Activated T-helper 2 cell treated with anti-CD3 and anti-CD28 coated beads, Interferon-gamma antibody, Interleukin-2, Interleukin-4, amounts not matched to agents 10 μg/mL and 5 μg/mL and 100 μg/mL, durations not matched to agents 14 hours and 24 hours and 36 hours (primary cell): ENCODE measurements around the gene HDDC3. TPM values are rescaled to one million over a fixed set of nuclear protein-coding genes. Genes with fewer than 3 reads are reported as not detected.

ENCODE experiments used
- DNase-seq: peaks from one replicate; pipeline ENCODE4 v3.0.0; 2021; ENCODE audit warnings: low spot score
- H3K27ac Mint-ChIP-seq: one replicate; pipeline ENCODE4 v1.8.0; 2021; ENCODE audit warnings: mixed read lengths
- H3K27me3 Mint-ChIP-seq: one replicate; pipeline ENCODE4 v1.8.0; 2021; ENCODE audit warnings: low read depth, mixed read lengths
- H3K36me3 Mint-ChIP-seq: one replicate; pipeline ENCODE4 v1.8.0; 2021; ENCODE audit warnings: low read depth, mixed read lengths
- H3K4me1 Mint-ChIP-seq: one replicate; pipeline ENCODE4 v1.8.0; 2021; ENCODE audit warnings: low read depth, mixed read lengths
- H3K4me3 Mint-ChIP-seq: one replicate; pipeline ENCODE4 v1.8.0; 2021; ENCODE audit warnings: low read depth, mild to moderate bottlenecking, moderate library complexity, mixed read lengths
- H3K9me3 Mint-ChIP-seq: one replicate; pipeline ENCODE4 v1.8.0; 2021; ENCODE audit warnings: mixed read lengths
- intact Hi-C: fragments of 100-400 bp; cut with micrococcal nuclease; formaldehyde crosslinking; loops from one replicate; pipeline ENCODE4 v1.15.1; 2023
- total RNA-seq: library from RNA; stranded (reverse); gene quantifications from 2 replicates; pipeline ENCODE4 v1.2.3, GENCODE V29; 2022

HDDC3 gene
- total RNA-seq, 1 donor from 2014 or later = 43.0 TPM

- Mint-ChIP-seq H3K27ac (peak overlapping the region; percentile 66), H3K4me3 (no peak overlapping the region), H3K4me1 (peaks cover 30% of the 10 kb centered on the region), H3K36me3 (peaks cover 66% of the 10 kb centered on the region), H3K27me3 (no peaks in the 10 kb centered on the region), H3K9me3 (no peaks in the 10 kb centered on the region)
- DNase-seq = no peak
- intact Hi-C loops = loop anchor here (1.0 to 5.0 kb wide), 3 partner anchors 13 to 238 kb away; no protein-coding TSS in a partner anchor
Observed at GRCh38 chr15:90886291-90886614, 46.1 kb downstream of the HDDC3 start.

DNA sequence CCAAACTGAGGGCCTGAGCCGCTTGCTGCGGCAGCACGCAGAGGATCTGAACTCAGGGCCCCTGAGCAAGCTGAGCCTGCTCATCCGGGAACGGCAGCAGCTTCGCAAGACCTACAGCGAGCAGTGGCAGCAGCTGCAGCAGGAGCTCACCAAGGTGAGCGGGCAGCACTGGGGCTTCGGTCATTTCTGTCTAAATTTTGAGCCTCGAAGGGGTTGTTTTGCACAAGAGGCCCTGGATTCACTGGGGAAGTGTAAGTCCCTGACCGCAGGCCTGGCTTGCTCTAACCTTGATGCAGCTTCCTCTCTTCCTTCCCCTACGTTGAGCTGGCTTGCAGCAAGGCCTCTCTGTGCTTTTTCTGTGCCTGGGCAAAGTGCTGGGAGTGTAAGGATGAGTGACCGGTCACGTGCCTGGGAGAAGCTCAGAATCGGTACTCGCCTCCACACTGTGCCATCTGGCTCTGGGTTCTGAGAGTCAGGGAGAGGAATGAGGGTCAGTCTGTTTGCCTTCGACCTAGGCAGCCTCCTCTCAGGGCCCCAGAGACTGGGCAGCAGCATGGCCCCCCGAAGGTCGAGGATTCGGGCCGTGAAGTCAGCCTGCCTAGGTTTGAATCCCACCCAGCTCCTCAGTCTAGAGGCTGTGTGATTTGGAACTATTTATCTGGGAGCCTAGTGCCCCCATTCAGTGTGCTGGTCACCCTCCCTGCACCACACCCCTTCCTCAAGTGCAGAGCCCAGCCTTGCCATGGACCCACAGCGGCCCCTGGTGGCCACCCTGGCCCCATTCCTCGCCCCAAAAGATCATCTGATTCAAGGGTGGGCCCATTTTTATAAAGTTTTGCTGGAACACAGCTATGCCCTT, 46.7 kb downstream of the HDDC3 start:
- H3K9me3 Mint-ChIP-seq = no peaks in the 10 kb centered on the region
- intact Hi-C loops = loop anchor here (1.0 to 5.0 kb wide), 4 partner anchors 12 to 237 kb away; partner anchors contain the start of gene BLM
- peaks cover 30% of the 10 kb centered on the region for H3K4me1 Mint-ChIP-seq
- no peaks in the 10 kb centered on the region for H3K27me3 Mint-ChIP-seq
- peaks cover 69% of the 10 kb centered on the region for H3K36me3 Mint-ChIP-seq
- H3K27ac Mint-ChIP-seq = peak overlapping the region; percentile 66
- H3K4me3 Mint-ChIP-seq = peak overlapping the region; percentile 28
- peak; percentile 72 for DNase-seq

- no peak for DNase-seq
- peaks cover 30% of the 10 kb centered on the region for H3K4me1 Mint-ChIP-seq
- peak overlapping the region; percentile 28 for H3K4me3 Mint-ChIP-seq
- no peaks in the 10 kb centered on the region for H3K9me3 Mint-ChIP-seq
- H3K27ac Mint-ChIP-seq = peak overlapping the region; percentile 66
- peaks cover 72% of the 10 kb centered on the region for H3K36me3 Mint-ChIP-seq
- H3K27me3 Mint-ChIP-seq = no peaks in the 10 kb centered on the region
- intact Hi-C loops = loop anchor here (2.0 to 5.0 kb wide), 2 partner anchors 68 to 168 kb away; partner anchors contain the start of gene BLM
Observed at GRCh38 chr15:90884719-90885431, 47.5 kb downstream of the HDDC3 start.

DNA sequence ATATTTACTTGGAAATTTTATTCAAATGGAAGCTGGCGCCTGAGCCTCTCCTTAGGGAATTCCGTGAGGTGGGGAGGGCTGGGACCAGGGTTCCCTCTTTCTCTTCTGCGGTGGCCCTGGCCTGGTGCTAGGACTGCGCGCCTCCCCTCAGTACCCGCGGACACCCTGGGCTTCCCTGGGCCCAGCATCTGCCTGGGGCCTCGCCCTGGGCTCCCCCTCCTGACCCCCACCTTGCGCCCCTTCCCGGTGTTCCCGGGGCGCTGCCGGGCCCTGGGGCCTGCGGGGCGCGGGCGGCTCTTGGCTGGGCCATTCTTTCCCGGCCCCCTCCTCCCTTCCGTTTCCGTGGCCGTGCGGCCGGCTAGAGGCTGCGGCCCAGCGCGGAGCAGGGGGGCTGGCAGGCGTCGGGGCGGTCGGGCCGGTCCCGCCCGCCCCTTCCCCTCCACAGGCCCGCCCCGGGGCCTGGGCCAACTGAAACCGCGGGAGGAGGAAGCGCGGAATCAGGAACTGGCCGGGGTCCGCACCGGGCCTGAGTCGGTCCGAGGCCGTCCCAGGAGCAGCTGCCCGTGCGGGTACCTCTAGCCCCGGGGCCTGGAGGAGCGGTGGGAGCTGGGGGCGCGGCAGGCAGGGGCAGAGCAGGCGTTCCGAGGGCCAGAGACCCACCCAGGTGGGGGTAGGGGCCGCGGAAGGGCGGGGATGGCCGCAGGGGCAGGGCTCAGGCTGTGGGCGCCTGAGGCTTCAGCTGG, 48.2 kb downstream of the HDDC3 start, which contains the start of gene FES:
FES (plus strand) TSS at position 529 of the 743 bp plus-strand sequence. CDS start 542 bp downstream, outside the sequence.
- H3K4me3 Mint-ChIP-seq = peak within 1 kb of the TSS; percentile 28
- H3K4me1 Mint-ChIP-seq = peaks cover 32% of the 10 kb centered on the region
- intact Hi-C loops = loop anchor here (2.0 kb wide), 1 partner anchor 167 kb away; the partner anchor contains the start of gene BLM
- DNase-seq = no peak
- peaks cover 73% of the 10 kb centered on the region for H3K36me3 Mint-ChIP-seq
- H3K9me3 Mint-ChIP-seq = no peaks in the 10 kb centered on the region
- H3K27me3 Mint-ChIP-seq = no peaks in the 10 kb centered on the region
- H3K27ac Mint-ChIP-seq = peak within 1 kb of the TSS; percentile 66

- H3K36me3 Mint-ChIP-seq = peaks cover 73% of the 10 kb centered on the region
- no peaks in the 10 kb centered on the region for H3K27me3 Mint-ChIP-seq
- no peak for DNase-seq
- H3K4me3 Mint-ChIP-seq = no peak overlapping the region
- H3K27ac Mint-ChIP-seq = peak overlapping the region; percentile 40
- intact Hi-C loops = no loop called here
- H3K4me1 Mint-ChIP-seq = peaks cover 32% of the 10 kb centered on the region
- no peaks in the 10 kb centered on the region for H3K9me3 Mint-ChIP-seq
Observed at GRCh38 chr15:90883526-90883975, 48.8 kb downstream of the HDDC3 start.

- DNase-seq = no peak
- no peaks in the 10 kb centered on the region for H3K27me3 Mint-ChIP-seq
- peaks cover 32% of the 10 kb centered on the region for H3K4me1 Mint-ChIP-seq
- H3K4me3 Mint-ChIP-seq = no peak overlapping the region
- H3K36me3 Mint-ChIP-seq = peaks cover 75% of the 10 kb centered on the region
- H3K9me3 Mint-ChIP-seq = no peaks in the 10 kb centered on the region
- intact Hi-C loops = no loop called here
- H3K27ac Mint-ChIP-seq = peak overlapping the region; percentile 40
Observed at GRCh38 chr15:90882781-90883525, 49.4 kb downstream of the HDDC3 start.

- no peak for DNase-seq
- intact Hi-C loops = no loop called here
- no peak overlapping the region for H3K4me3 Mint-ChIP-seq
- H3K36me3 Mint-ChIP-seq = peaks cover 76% of the 10 kb centered on the region
- H3K9me3 Mint-ChIP-seq = no peaks in the 10 kb centered on the region
- no peak overlapping the region for H3K27ac Mint-ChIP-seq
- no peaks in the 10 kb centered on the region for H3K27me3 Mint-ChIP-seq
- peaks cover 35% of the 10 kb centered on the region for H3K4me1 Mint-ChIP-seq
Observed at GRCh38 chr15:90881978-90882721, 50.2 kb downstream of the HDDC3 start.

GRCh38 chr15:90881181-90881977, 51.0 kb downstream of the HDDC3 start:
- H3K36me3 Mint-ChIP-seq = peaks cover 76% of the 10 kb centered on the region
- no peak overlapping the region for H3K4me3 Mint-ChIP-seq
- no peaks in the 10 kb centered on the region for H3K9me3 Mint-ChIP-seq
- peaks cover 41% of the 10 kb centered on the region for H3K4me1 Mint-ChIP-seq
- H3K27ac Mint-ChIP-seq = no peak overlapping the region
- no peaks in the 10 kb centered on the region for H3K27me3 Mint-ChIP-seq
- intact Hi-C loops = no loop called here
- DNase-seq = no peak

- no peak overlapping the region for H3K27ac Mint-ChIP-seq
- intact Hi-C loops = no loop called here
- H3K36me3 Mint-ChIP-seq = peaks cover 79% of the 10 kb centered on the region
- H3K9me3 Mint-ChIP-seq = no peaks in the 10 kb centered on the region
- no peak for DNase-seq
- H3K27me3 Mint-ChIP-seq = no peaks in the 10 kb centered on the region
- no peak overlapping the region for H3K4me3 Mint-ChIP-seq
- H3K4me1 Mint-ChIP-seq = peaks cover 34% of the 10 kb centered on the region
Observed at GRCh38 chr15:90880381-90881145, 51.8 kb downstream of the HDDC3 start.
